IMR-90 (cell line): ENCODE measurements around the gene BMP2K. TPM values are rescaled to one million over a fixed set of nuclear protein-coding genes. Genes with fewer than 3 reads are reported as not detected.

ENCODE experiments used
- ATAC-seq: fragments of 200-7000 bp; cut with Tn5 transposase; 2 replicates; pipeline ENCODE4 v1.9.1; 2020; ENCODE audit warnings: low read depth, mild to moderate bottlenecking, moderate library complexity
- BruUV-seq: library from RNA; stranded (reverse); fragments of 400-500 nt; replicated peaks from 2 replicates; lab custom pipeline; 2021; lab: Mats Ljungman, UMichigan
- CTCF ChIA-PET: fragments of 300-600 bp; formaldehyde crosslinking; extraction: SDS; loops from one replicate; lab custom pipeline; 2021; ENCODE audit warnings: antibody characterized with exemption; lab: Yijun Ruan, JAX
- POLR2A ChIA-PET: fragments of 300-600 bp; sonication (Branson Sonifier 250); formaldehyde crosslinking; loops from one replicate; lab custom pipeline; 2022; ENCODE audit warnings: antibody characterized with exemption; ENCODE audit not compliant: unreplicated experiment; lab: Charles Lee
- DNase-seq: peaks from one replicate; pipeline ENCODE4 v3.0.0; 2013
- H2AFZ ChIP-seq: replicated peaks from 2 replicates; pipeline ENCODE3; 2013; ENCODE audit warnings: low read length, mild to moderate bottlenecking; ENCODE audit not compliant: poor library complexity
- H2AK5ac ChIP-seq: 2 replicates; pipeline ENCODE4 v1.6.1; 2013; ENCODE audit warnings: low read depth, low read length, inconsistent platforms
- H2AK9ac ChIP-seq: replicated peaks from 2 replicates; pipeline ENCODE3; 2013; ENCODE audit warnings: mild to moderate bottlenecking, low read depth, low read length, moderate library complexity; ENCODE audit not compliant: poor library complexity
- H2BK120ac ChIP-seq: 2 replicates; pipeline ENCODE4 v1.6.1; 2013; ENCODE audit warnings: low read depth, low read length, inconsistent platforms
- H2BK15ac ChIP-seq: 3 replicates; pipeline ENCODE4 v1.6.1; 2013; ENCODE audit warnings: low read depth, low read length, inconsistent platforms
- H2BK20ac ChIP-seq: 2 replicates; pipeline ENCODE4 v1.6.1; 2013; ENCODE audit warnings: low read depth, mild to moderate bottlenecking, inconsistent platforms, low read length, moderate library complexity
- H2BK5ac ChIP-seq: 2 replicates; pipeline ENCODE4 v1.6.1; 2013; ENCODE audit warnings: mild to moderate bottlenecking, low read depth, low read length, inconsistent platforms; ENCODE audit not compliant: poor library complexity, severe bottlenecking
- H3K14ac ChIP-seq: replicated peaks from 2 replicates; pipeline ENCODE4 v1.6.1; 2013; ENCODE audit warnings: low read depth, low read length, inconsistent platforms
- H3K18ac ChIP-seq: 2 replicates; pipeline ENCODE4 v1.6.1; 2013; ENCODE audit warnings: low read depth, low read length, control low read depth
- H3K23ac ChIP-seq: 2 replicates; pipeline ENCODE4 v1.6.1; 2013; ENCODE audit warnings: low read depth, low read length, inconsistent platforms
- H3K27ac ChIP-seq: 2 replicates; pipeline ENCODE4 v1.5.1; 2013; ENCODE audit warnings: mild to moderate bottlenecking, control low read depth, low read length; ENCODE audit not compliant: insufficient read depth
- H3K27me3 ChIP-seq: 2 replicates; pipeline ENCODE4 v1.6.1; 2013; ENCODE audit warnings: low read length; ENCODE audit not compliant: control insufficient read depth, insufficient read depth
- H3K36me3 ChIP-seq: 2 replicates; pipeline ENCODE4 v1.6.1; 2013; ENCODE audit warnings: low read length, mixed read lengths; ENCODE audit not compliant: control insufficient read depth, insufficient read depth
- H3K4ac ChIP-seq: 2 replicates; pipeline ENCODE4 v1.6.1; 2013; ENCODE audit warnings: low read depth, low read length, inconsistent platforms
- H3K4me1 ChIP-seq: 2 replicates; pipeline ENCODE4 v1.6.1; 2013; ENCODE audit warnings: low read length, mixed read lengths; ENCODE audit not compliant: control insufficient read depth, insufficient read depth
- H3K4me2 ChIP-seq: 2 replicates; pipeline ENCODE4 v1.6.1; 2013; ENCODE audit warnings: low read depth, mild to moderate bottlenecking, control low read depth, low read length, moderate library complexity
- H3K4me3 ChIP-seq: 2 replicates; pipeline ENCODE4 v1.5.1; 2013; ENCODE audit warnings: low read depth, mild to moderate bottlenecking, control low read depth, low read length, moderate library complexity; ENCODE audit not compliant: insufficient read depth
- H3K56ac ChIP-seq: 2 replicates; pipeline ENCODE4 v1.6.1; 2013; ENCODE audit warnings: low read length, inconsistent platforms; ENCODE audit not compliant: insufficient read depth; ENCODE audit errors: extremely low read depth
- H3K79me1 ChIP-seq, 2 experiments: 2 replicates each; pipeline ENCODE4 v1.6.1; 2013; ENCODE audit warnings: low read length in 2 of 2, inconsistent platforms in 1 of 2, low read depth in 1 of 2
- H3K9ac ChIP-seq: 2 replicates; pipeline ENCODE4 v1.6.1; 2013; ENCODE audit warnings: low read depth, low read length, control low read depth
- H3K9me1 ChIP-seq: 2 replicates; pipeline ENCODE4 v1.6.1; 2013; ENCODE audit warnings: low read length, inconsistent platforms; ENCODE audit not compliant: insufficient read depth
- H3K9me3 ChIP-seq: 2 replicates; pipeline ENCODE4 v1.6.1; 2013; ENCODE audit warnings: low read length; ENCODE audit not compliant: control insufficient read depth, insufficient read depth
- H4K20me1 ChIP-seq: 2 replicates; pipeline ENCODE4 v1.6.1; 2013; ENCODE audit warnings: low read length, inconsistent platforms; ENCODE audit not compliant: insufficient read depth
- H4K5ac ChIP-seq: 2 replicates; pipeline ENCODE4 v1.6.1; 2013; ENCODE audit warnings: mild to moderate bottlenecking, low read depth, low read length, control low read depth
- H4K8ac ChIP-seq, 2 experiments: 2 replicates each; pipeline ENCODE4 v1.6.1; 2013; ENCODE audit warnings: low read depth in 2 of 2, low read length in 2 of 2, control low read depth in 1 of 2, inconsistent platforms in 1 of 2
- H4K91ac ChIP-seq: 2 replicates; pipeline ENCODE4 v1.6.1; 2013; ENCODE audit warnings: low read depth, low read length, inconsistent platforms; ENCODE audit not compliant: insufficient read depth
- RCOR1 ChIP-seq: IDR thresholded peaks from 2 replicates; pipeline ENCODE4 v1.6.1; 2012; ENCODE audit warnings: mild to moderate bottlenecking, low read length, improper control_type of control experiment; ENCODE audit not compliant: insufficient replicate concordance
- SMC3 ChIP-seq: fragments of 150-350 bp; IDR thresholded peaks from 2 replicates; pipeline ENCODE4 v1.6.1; 2016; ENCODE audit warnings: low read depth, mild to moderate bottlenecking, antibody characterized with exemption, low read length, moderate library complexity
- WGBS, 2 experiments: methylation state at CpG; one replicate each; pipeline versions ENCODE4 v1.1.5 to v1.1.7; 2013; ENCODE audit warnings: missing lambda C conversion rate in 2 of 2; ENCODE audit not compliant: insufficient read length in 1 of 2; ENCODE audit errors: extremely low coverage in 2 of 2; 5-methylcytosine and 5-hydroxymethylcytosine counted together
- dilution Hi-C: fragments of 300-500 bp; cut with HindIII; formaldehyde crosslinking; loops from one replicate; pipeline ENCODE4 v1.14.3; 2018; ENCODE audit warnings: low sequenced_read_pairs; ENCODE audit not compliant: unreplicated experiment
- in situ Hi-C: fragments of 300-500 bp; cut with MboI; formaldehyde crosslinking; loops from 3 replicates; pipeline ENCODE4 v1.14.3; 2019; ENCODE audit warnings: low sequenced_read_pairs, inconsistent platforms, mixed read lengths
- intact Hi-C: fragments of 100-400 bp; cut with micrococcal nuclease; formaldehyde crosslinking; loops from 2 replicates; pipeline ENCODE4 v1.10.0; 2022
- polyA plus RNA-seq, 3 experiments: library from polyadenylated mRNA; depleted of rRNA; stranded (reverse); fragments of >200 nt; gene quantifications; 2 replicates each; pipeline ENCODE4 v1.2.3, GENCODE V29; 2012; ENCODE audit warnings: low replicate concordance in 1 of 3
- total RNA-seq: library from RNA; depleted of rRNA; stranded (reverse); fragments of >200 nt; gene quantifications from 2 replicates; pipeline ENCODE4 v1.2.3, GENCODE V29; 2012
- TF ChIP-seq, protein P1 (sequence below): conservative IDR thresholded peaks from 2 replicates; pipeline ENCODE4 v1.5.1; 2012; ENCODE audit warnings: mild to moderate bottlenecking, low read depth, low read length, improper control_type of control experiment

BMP2K gene
- total and polyA plus RNA-seq, 2 of the 4 experiments (the other 2 are of a cell fraction): 15.8 to 46.1 TPM

DNA sequence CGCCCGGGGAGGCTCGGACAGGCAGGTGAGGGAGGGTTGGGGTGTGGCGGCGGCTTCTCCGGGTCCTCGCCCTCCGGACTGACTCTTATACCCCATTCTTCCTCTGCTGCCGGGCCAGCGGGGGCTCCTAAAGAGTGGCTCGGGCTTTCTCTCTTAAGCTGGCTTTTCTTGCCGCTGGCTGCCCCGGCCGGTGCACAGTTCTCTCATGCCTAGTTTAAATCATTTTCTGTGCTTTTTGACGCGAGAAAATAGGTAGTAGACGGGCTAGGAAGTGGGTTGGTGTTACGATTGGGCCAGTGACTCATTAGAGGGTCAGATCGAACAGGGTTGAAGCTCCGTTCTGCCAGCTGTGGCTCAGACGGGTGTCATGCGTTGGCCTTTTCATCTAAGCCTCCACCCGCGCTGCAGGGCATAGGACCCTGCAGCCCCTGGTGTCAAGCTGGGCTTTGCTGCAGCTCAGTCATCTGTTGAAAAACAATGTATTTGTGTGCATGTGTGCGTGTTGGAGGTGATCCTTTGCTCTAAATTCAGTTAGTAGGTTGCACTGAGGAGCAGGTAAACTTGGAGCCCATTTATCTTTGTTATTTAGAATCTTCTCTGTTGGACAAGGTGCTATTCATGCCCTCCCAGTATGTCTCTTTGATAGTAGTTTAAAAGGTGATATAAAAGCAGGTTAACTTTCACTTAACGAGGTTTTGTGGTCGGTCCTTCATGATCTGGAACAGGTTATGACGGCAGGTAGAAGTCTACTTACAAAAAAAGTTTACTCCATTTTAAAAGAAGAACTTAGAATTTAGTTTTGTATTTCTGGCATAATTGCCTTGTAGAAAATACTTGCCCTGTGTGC, 802 bp downstream of the BMP2K start:
- Histone ChIP-seq H3K4me3 (peak overlapping the region; percentile 81), H3K27me3 (no peaks in the 10 kb centered on the region), H3K9ac (peak overlapping the region; percentile 77), H3K18ac (peak overlapping the region; percentile 79), H3K27ac (peak overlapping the region; percentile 46), H3K36me3 (0 out of 2 replicates have a peak, but pooled peaks cover 2% of the 10 kb centered on the region), H3K14ac (peak overlapping the region; percentile 96), H2AK5ac (no peak overlapping the region; the same call in 1 of the 2 replicates), H2AK9ac (peak overlapping the region; percentile 42), H2BK5ac (peak overlapping the region; percentile 73), H2BK15ac (peak overlapping the region; percentile 6; the same call in 1 of the 3 replicates), H3K9me3 (no peaks in the 10 kb centered on the region), H4K8ac (0 out of 4 replicates have a peak overlapping the region, but pooled peaks of 1 of the 2 experiments have one; percentile 9), H4K20me1 (peaks cover 40% of the 10 kb centered on the region; the same call in 1 of the 2 replicates), H3K23ac (peak overlapping the region; percentile 91), H4K5ac (no peak overlapping the region), H3K56ac (peak overlapping the region; percentile 67), H3K4me2 (peak overlapping the region; percentile 99), H3K4me1 (peaks cover 8% of the 10 kb centered on the region; the same call in 1 of the 2 replicates), H3K4ac (peak overlapping the region; percentile 70), H2BK120ac (peak overlapping the region; percentile 35; the same call in 1 of the 2 replicates), H2BK20ac (no peak overlapping the region), H3K79me1 (peaks cover 18 to 53% of the 10 kb centered on the region in 2 experiments), H3K9me1 (peaks cover 4% of the 10 kb centered on the region), H4K91ac (peak overlapping the region; percentile 53), H2AFZ (peak overlapping the region; percentile 86)
- dilution Hi-C loops: no loop called here
- DNase-seq (peak; percentile 71), ATAC-seq (peak; percentile 27)
- intact Hi-C loops: loop anchor here (1.0 to 10.0 kb wide), 5 partner anchors 35 to 822 kb away; no protein-coding TSS in a partner anchor
- in situ Hi-C loops: loop anchor here (10.0 kb wide), 1 partner anchor 122 kb away; no protein-coding TSS in a partner anchor
- CTCF ChIA-PET: interaction anchor here (0.9 kb wide), 1 partner anchor 60 kb away, joined by 3 read pairs; no protein-coding TSS in a partner anchor
- TSS peak; percentile 32 for BruUV-seq
- 0% methylated on average over 3 of the region's 28 CpGs; no CpG with 5 or more reads in 1 of the 2 experiments for WGBS, 2 experiments
- POLR2A ChIA-PET: interaction anchor here (0.5 to 0.6 kb wide), 4 partner anchors 33 to 147 kb away, joined by 4 to 7 read pairs (median 5); no protein-coding TSS in a partner anchor
- TF ChIP-seq, protein P1, sequence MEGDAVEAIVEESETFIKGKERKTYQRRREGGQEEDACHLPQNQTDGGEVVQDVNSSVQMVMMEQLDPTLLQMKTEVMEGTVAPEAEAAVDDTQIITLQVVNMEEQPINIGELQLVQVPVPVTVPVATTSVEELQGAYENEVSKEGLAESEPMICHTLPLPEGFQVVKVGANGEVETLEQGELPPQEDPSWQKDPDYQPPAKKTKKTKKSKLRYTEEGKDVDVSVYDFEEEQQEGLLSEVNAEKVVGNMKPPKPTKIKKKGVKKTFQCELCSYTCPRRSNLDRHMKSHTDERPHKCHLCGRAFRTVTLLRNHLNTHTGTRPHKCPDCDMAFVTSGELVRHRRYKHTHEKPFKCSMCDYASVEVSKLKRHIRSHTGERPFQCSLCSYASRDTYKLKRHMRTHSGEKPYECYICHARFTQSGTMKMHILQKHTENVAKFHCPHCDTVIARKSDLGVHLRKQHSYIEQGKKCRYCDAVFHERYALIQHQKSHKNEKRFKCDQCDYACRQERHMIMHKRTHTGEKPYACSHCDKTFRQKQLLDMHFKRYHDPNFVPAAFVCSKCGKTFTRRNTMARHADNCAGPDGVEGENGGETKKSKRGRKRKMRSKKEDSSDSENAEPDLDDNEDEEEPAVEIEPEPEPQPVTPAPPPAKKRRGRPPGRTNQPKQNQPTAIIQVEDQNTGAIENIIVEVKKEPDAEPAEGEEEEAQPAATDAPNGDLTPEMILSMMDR: no peak
- no peak for TF ChIP-seq RCOR1
- no peak for TF ChIP-seq SMC3
